Measurements from ENCODE around the gene SLC7A1. TPM values are rescaled to one million over a fixed set of nuclear protein-coding genes. Genes with fewer than 3 reads are reported as not detected.
"Not testable (repeated sequence)": the region's sequence is repeated elsewhere in the genome, so short reads cannot be mapped to it uniquely, and the experiment has no call there.

Gene SLC7A1
- 10 to 100 TPM; 15.5 to 28.3 TPM for total RNA-seq
- total RNA-seq, result 32.5 to 117 reads per million in 2 donors

- ATAC-seq (peak; percentile 92), DNase-seq (peak; percentile 80 to 87 (median 83))
- Mint-ChIP-seq H3K4me1 (peaks cover 34% of the 10 kb centered on the region), H3K36me3 (ENCODE audit: low read depth) (peaks cover 1% of the 10 kb centered on the region), H3K27me3 (peaks cover 15% of the 10 kb centered on the region), H3K4me3 (peak within 1 kb of the TSS; percentile 92), H3K27ac (peak within 1 kb of the TSS; percentile 90)
- no peaks in the 10 kb centered on the region for H3K9me3 ChIP-seq (ENCODE audit: control insufficient read depth, low read length, poor library complexity, severe bottlenecking)
Observed at GRCh38 chr13:29595380-29596063, at the start of gene SLC7A1. Gene SLC7A1 (minus strand): TSS chr13:29595688. CDS start chr13:29536188, 59,500 bp downstream.

- Mint-ChIP-seq H3K36me3 (ENCODE audit: low read depth) (no peaks in the 10 kb centered on the region), H3K4me3 (no peak overlapping the region), H3K27me3 (peaks cover 10% of the 10 kb centered on the region), H3K4me1 (no peaks in the 10 kb centered on the region), H3K27ac (no peak overlapping the region)
- no peaks in the 10 kb centered on the region for H3K9me3 ChIP-seq (ENCODE audit: control insufficient read depth, low read length, poor library complexity, severe bottlenecking)
- DNase-seq (no peak), ATAC-seq (no peak)
Observed at GRCh38 chr13:29640665-29641064, 45.2 kb upstream of the SLC7A1 start.

GRCh38 chr13:29636831-29637230 is 41.3 kb upstream of the SLC7A1 start:
- not testable (repeated sequence) for DNase-seq; H3K4me1 Mint-ChIP-seq; H3K4me3 Mint-ChIP-seq; ATAC-seq; H3K27ac Mint-ChIP-seq; H3K36me3 Mint-ChIP-seq (ENCODE audit: low read depth); H3K9me3 ChIP-seq (ENCODE audit: control insufficient read depth, low read length, poor library complexity, severe bottlenecking)
- H3K27me3 Mint-ChIP-seq, result peaks cover 29% of the 10 kb centered on the region

DNA sequence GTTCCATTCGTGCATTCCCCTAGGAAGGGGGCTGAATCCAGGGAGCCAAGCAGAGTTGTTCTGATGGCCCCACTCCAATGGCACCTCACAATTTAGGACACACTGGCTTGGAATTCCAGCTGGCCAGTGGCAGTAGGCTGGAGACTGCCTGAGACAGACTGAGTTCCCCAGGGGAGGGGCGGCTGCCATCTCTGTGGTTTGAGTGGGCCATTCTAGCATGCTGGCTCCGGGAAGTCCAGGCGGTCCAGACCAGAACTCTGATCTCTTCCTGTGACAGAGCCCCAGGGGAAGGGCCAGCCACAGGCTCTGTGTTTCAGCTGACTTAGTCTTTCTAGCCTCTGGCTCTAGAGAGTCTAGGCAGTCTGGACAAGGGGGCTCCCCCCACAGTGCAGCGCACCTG is 29.5 kb upstream of the SLC7A1 start:
- peaks cover 19% of the 10 kb centered on the region for H3K27me3 Mint-ChIP-seq
- no peak overlapping the region for H3K4me3 Mint-ChIP-seq
- H3K27ac Mint-ChIP-seq, result no peak overlapping the region
- H3K36me3 Mint-ChIP-seq (ENCODE audit: low read depth), result peaks cover 2% of the 10 kb centered on the region
- no peak for ATAC-seq
- DNase-seq, result no peak
- H3K4me1 Mint-ChIP-seq, result no peaks in the 10 kb centered on the region
- H3K9me3 ChIP-seq (ENCODE audit: control insufficient read depth, low read length, poor library complexity, severe bottlenecking), result peaks cover 6% of the 10 kb centered on the region

DNA sequence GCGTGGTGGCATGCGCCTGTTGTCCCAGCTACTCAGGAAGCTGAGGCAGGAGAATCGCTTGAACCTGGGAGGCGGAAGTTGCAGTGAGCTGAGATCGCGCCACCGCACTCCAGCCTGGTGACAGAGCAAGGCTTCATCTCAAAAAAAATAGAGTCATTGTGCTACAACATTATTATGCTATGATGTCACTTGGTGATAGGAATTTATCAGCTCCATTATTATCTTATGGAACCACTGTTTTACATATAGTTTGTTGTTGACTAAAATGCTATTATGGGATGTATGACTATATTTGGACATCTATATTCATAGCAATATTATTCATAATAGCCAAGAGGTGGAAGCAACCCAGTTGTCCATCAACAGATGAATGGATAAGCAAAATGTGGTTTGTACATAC is 26.4 kb upstream of the SLC7A1 start:
- H3K9me3 ChIP-seq (ENCODE audit: control insufficient read depth, low read length, poor library complexity, severe bottlenecking), result peaks cover 6% of the 10 kb centered on the region
- Mint-ChIP-seq H3K36me3 (ENCODE audit: low read depth) (peaks cover 2% of the 10 kb centered on the region), H3K27me3 (peaks cover 25% of the 10 kb centered on the region), H3K4me1 (no peaks in the 10 kb centered on the region), H3K4me3 (no peak overlapping the region), H3K27ac (no peak overlapping the region)
- ATAC-seq (no peak), DNase-seq (no peak)

DNA sequence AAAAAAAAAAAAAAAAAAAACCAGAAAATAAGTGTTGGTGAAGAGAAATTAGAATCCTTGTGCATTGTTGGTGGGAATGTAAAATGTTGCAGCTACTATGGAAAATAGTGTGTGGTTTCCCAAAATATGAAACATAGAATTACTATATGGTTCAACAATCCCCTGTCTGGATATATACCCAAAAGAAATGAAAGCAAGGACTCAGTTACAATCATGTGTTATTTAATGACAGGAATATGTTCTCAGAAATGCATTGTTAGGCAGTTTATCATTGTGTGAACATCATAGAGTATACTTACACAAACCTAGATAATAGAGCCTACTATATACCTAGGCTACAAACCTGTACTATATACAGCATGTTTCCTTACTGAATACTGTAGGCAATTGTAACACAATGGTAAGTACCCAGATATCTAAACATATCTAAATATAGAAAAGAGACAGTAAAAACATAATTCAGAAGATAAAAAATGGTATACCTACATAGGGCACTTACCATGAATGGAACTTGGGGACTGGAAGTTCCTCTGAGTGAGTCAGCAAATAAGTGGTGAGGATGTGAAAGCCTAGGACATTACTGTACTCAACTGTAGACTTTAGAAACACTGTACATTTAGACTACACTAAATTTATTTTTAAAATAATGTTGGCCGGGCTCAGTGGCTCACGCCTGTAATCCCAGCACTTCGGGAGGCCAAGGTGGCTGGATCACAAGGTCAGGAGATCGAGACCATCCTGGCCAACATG is 25.7 kb upstream of the SLC7A1 start:
- Mint-ChIP-seq H3K4me1 (no peaks in the 10 kb centered on the region), H3K27ac (no peak overlapping the region)

GRCh38 chr13:29619995-29620394 is 24.5 kb upstream of the SLC7A1 start:
- DNase-seq, result no peak
- peaks cover 2% of the 10 kb centered on the region for H3K36me3 Mint-ChIP-seq (ENCODE audit: low read depth)
- no peak overlapping the region for H3K27ac Mint-ChIP-seq
- H3K4me1 Mint-ChIP-seq, result no peaks in the 10 kb centered on the region
- peaks cover 6% of the 10 kb centered on the region for H3K9me3 ChIP-seq (ENCODE audit: control insufficient read depth, low read length, poor library complexity, severe bottlenecking)
- H3K4me3 Mint-ChIP-seq, result no peak overlapping the region
- ATAC-seq, result no peak
- peaks cover 27% of the 10 kb centered on the region for H3K27me3 Mint-ChIP-seq

More for the DNA sequence above, 25.7 kb upstream of the SLC7A1 start:
- Mint-ChIP-seq H3K27me3 (peaks cover 25% of the 10 kb centered on the region), H3K36me3 (ENCODE audit: low read depth) (peaks cover 2% of the 10 kb centered on the region), H3K4me3 (no peak overlapping the region)
- ATAC-seq (no peak), DNase-seq (no peak)
- peaks cover 6% of the 10 kb centered on the region for H3K9me3 ChIP-seq (ENCODE audit: control insufficient read depth, low read length, poor library complexity, severe bottlenecking)

- Mint-ChIP-seq H3K27ac (no peak overlapping the region), H3K4me3 (no peak overlapping the region), H3K4me1 (no peaks in the 10 kb centered on the region), H3K27me3 (peaks cover 66% of the 10 kb centered on the region), H3K36me3 (ENCODE audit: low read depth) (no peaks in the 10 kb centered on the region)
- no peaks in the 10 kb centered on the region for H3K9me3 ChIP-seq (ENCODE audit: control insufficient read depth, low read length, poor library complexity, severe bottlenecking)
- ATAC-seq (no peak), DNase-seq (no peak)
Observed at GRCh38 chr13:29613101-29613500, 17.6 kb upstream of the SLC7A1 start.

DNA sequence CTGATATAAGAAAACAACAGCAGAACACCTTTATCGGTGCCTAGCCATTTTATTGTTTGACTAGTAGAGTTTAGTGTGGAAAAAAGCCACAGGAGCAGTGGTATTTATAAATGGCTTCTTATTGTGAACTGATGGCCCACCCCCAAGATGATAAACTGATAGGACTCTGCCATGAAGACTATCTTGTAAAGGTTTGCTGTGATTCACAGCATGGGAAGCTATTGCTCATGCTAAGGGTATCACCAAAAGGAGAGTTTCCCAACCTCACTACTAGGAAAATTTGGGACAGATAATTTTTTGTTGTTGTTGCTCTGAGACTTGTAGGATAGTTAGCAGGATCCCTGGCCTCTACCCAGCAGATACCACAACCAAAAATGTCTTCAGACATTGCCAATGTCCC is 12.0 kb upstream of the SLC7A1 start:
- Mint-ChIP-seq H3K27me3 (peaks cover 37% of the 10 kb centered on the region), H3K36me3 (ENCODE audit: low read depth) (no peaks in the 10 kb centered on the region), H3K4me1 (no peaks in the 10 kb centered on the region), H3K27ac (no peak overlapping the region), H3K4me3 (no peak overlapping the region)
- DNase-seq (no peak), ATAC-seq (no peak)
- H3K9me3 ChIP-seq (ENCODE audit: control insufficient read depth, low read length, poor library complexity, severe bottlenecking), result no peaks in the 10 kb centered on the region

GRCh38 chr13:29605860-29606526 is 10.5 kb upstream of the SLC7A1 start:
- H3K27ac Mint-ChIP-seq, result no peak overlapping the region
- peaks cover 34% of the 10 kb centered on the region for H3K27me3 Mint-ChIP-seq
- H3K4me3 Mint-ChIP-seq, result no peak overlapping the region
- ATAC-seq (no peak), DNase-seq (no peak)
- no peaks in the 10 kb centered on the region for H3K9me3 ChIP-seq (ENCODE audit: control insufficient read depth, low read length, poor library complexity, severe bottlenecking)
- H3K4me1 Mint-ChIP-seq, result no peaks in the 10 kb centered on the region
- H3K36me3 Mint-ChIP-seq (ENCODE audit: low read depth), result no peaks in the 10 kb centered on the region

DNA sequence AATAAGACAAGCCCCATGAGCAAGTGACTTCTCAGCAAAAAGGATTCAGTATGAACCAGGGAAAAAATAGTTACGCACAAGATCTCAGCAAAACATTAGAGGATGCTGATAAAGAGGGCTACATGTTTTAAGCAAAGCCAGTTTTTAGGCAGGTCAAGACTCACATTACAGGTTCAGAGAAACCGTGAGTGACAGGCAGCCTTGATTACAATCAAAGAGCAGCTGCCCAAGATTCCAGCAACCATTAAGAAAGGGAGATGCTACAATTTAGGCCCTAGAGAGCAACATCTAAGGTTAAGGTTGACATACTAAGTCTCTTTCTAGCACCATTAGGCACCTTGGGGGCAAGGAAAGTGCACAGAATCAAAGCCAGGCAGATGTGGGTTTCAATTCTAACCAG is 2.8 kb upstream of the SLC7A1 start:
- Mint-ChIP-seq H3K36me3 (ENCODE audit: low read depth) (peaks cover 2% of the 10 kb centered on the region), H3K4me1 (peaks cover 14% of the 10 kb centered on the region), H3K27ac (no peak overlapping the region), H3K4me3 (no peak overlapping the region), H3K27me3 (peaks cover 24% of the 10 kb centered on the region)
- no peak for ATAC-seq
- H3K9me3 ChIP-seq (ENCODE audit: control insufficient read depth, low read length, poor library complexity, severe bottlenecking), result no peaks in the 10 kb centered on the region
- DNase-seq, result no peak

- H3K9me3 ChIP-seq (ENCODE audit: control insufficient read depth, low read length, poor library complexity, severe bottlenecking), result no peaks in the 10 kb centered on the region
- ATAC-seq (no peak), DNase-seq (no peak)
- Mint-ChIP-seq H3K27ac (no peak overlapping the region), H3K4me1 (peaks cover 18% of the 10 kb centered on the region), H3K27me3 (peaks cover 24% of the 10 kb centered on the region), H3K36me3 (ENCODE audit: low read depth) (peaks cover 2% of the 10 kb centered on the region), H3K4me3 (no peak overlapping the region)
Observed at GRCh38 chr13:29597706-29598105, 2.2 kb upstream of the SLC7A1 start.

- DNase-seq, result no peak
- Mint-ChIP-seq H3K27ac (peak overlapping the region; percentile 54), H3K4me1 (peaks cover 23% of the 10 kb centered on the region), H3K4me3 (no peak overlapping the region), H3K27me3 (peaks cover 21% of the 10 kb centered on the region), H3K36me3 (ENCODE audit: low read depth) (peaks cover 2% of the 10 kb centered on the region)
- no peaks in the 10 kb centered on the region for H3K9me3 ChIP-seq (ENCODE audit: control insufficient read depth, low read length, poor library complexity, severe bottlenecking)
- no peak for ATAC-seq
Observed at GRCh38 chr13:29597246-29597645, 1.8 kb upstream of the SLC7A1 start.
